ENCODE data around the gene ISM1. TPM values are rescaled to one million over a fixed set of nuclear protein-coding genes. Genes with fewer than 3 reads are reported as not detected.

The ISM1 gene
- total and polyA plus RNA-seq, 2 donors (not counting 1 experiment from before 2014, with no cell fraction given) = 0.10 to 0.17 TPM

DNA sequence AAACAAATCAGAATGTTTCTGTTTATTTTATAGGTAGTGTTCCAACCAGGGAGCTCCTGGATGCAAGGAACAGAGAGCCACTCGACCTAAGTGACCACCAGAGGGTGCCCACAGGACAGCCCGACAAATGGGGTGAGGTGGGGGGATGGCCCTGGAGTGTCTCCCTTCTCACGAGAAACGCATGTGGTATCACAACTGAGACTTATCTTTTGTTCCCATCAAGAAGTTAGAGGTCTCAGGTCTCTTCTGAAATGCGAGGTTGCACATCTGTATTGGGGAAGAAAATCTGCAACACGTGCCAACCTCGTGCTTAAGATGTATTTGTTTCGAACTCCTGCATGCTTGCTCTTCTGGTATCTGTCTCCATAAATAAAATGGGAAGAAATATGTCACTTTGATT, 104.0 kb downstream of the ISM1 start:
- no peak overlapping the region for H3K4me2 ChIP-seq (ENCODE audit: extremely low read depth, insufficient read depth, low read length)
- no peaks in the 10 kb centered on the region for H3K27me3 ChIP-seq (ENCODE audit: control insufficient read depth, insufficient read depth, low read length)
- H3K27ac ChIP-seq (ENCODE audit: insufficient read depth, low read length) = no peak overlapping the region
- H4K20me1 ChIP-seq (ENCODE audit: control insufficient read depth, extremely low read depth, insufficient read depth, low read length) = no peaks in the 10 kb centered on the region
- no peak overlapping the region for H3K9ac ChIP-seq (ENCODE audit: insufficient read depth, low read length)
- no peaks in the 10 kb centered on the region for H3K4me1 ChIP-seq (ENCODE audit: control insufficient read depth, extremely low read depth, insufficient read depth, low read length)
- H2AFZ ChIP-seq (ENCODE audit: low read length) = no peak overlapping the region
- TF ChIP-seq, protein P1, sequence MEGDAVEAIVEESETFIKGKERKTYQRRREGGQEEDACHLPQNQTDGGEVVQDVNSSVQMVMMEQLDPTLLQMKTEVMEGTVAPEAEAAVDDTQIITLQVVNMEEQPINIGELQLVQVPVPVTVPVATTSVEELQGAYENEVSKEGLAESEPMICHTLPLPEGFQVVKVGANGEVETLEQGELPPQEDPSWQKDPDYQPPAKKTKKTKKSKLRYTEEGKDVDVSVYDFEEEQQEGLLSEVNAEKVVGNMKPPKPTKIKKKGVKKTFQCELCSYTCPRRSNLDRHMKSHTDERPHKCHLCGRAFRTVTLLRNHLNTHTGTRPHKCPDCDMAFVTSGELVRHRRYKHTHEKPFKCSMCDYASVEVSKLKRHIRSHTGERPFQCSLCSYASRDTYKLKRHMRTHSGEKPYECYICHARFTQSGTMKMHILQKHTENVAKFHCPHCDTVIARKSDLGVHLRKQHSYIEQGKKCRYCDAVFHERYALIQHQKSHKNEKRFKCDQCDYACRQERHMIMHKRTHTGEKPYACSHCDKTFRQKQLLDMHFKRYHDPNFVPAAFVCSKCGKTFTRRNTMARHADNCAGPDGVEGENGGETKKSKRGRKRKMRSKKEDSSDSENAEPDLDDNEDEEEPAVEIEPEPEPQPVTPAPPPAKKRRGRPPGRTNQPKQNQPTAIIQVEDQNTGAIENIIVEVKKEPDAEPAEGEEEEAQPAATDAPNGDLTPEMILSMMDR (conservative IDR thresholded peaks at IDR 0.05 in 1 of 2, IDR thresholded peaks at IDR 0.05 in 1 of 2; ENCODE audit: low read depth in 1 of 2, low read length in 2 of 2) = peak; percentile 55 to 58
- TF ChIP-seq EZH2 (IDR thresholded peaks at IDR 0.05; ENCODE audit: low read length, missing control alignments) = no peak
- DNase-seq (ENCODE audit: low read depth in 2 of 2) = peak; percentile 13 to 27
- no peak overlapping the region for H3K4me3 ChIP-seq (replicated peaks in 1 of 4; ENCODE audit: control extremely low read depth in 1 of 4, insufficient read depth in 1 of 4, low read depth in 3 of 4, low read length in 4 of 4)
- no peaks in the 10 kb centered on the region for H3K9me3 ChIP-seq (ENCODE audit: control insufficient read depth, insufficient read depth, low read depth, low read length)
- H3K36me3 ChIP-seq (ENCODE audit: control insufficient read depth, insufficient read depth, low read length) = no peaks in the 10 kb centered on the region
- no peaks in the 10 kb centered on the region for H3K79me2 ChIP-seq (ENCODE audit: control insufficient read depth, insufficient read depth, low read length)

DNA sequence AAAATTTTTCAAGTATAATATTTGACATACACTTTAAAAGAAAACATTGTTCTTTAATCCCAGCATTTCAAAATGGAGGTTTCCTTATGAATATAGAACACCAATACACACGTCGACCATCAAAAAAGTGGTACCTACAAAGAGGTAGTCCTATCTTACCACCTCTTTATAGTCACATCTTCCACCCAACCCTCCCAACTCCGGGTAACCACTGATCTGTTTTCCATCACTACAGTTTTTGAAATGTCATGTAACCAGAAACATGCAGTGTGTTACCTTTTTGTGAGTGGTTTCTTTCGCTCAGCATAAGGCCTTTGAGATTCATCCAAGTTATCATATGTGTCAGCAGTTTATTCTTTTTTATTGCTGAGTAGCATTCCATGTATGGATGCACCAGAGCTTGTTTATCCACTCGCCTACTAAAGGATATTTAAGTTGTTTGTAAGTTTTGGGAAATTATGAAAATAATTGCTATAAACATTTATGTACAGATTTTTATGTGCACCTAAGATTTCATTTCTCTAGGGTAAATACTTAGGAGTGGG, 104.8 kb downstream of the ISM1 start:
- Histone ChIP-seq H3K9me3 (ENCODE audit: control insufficient read depth, insufficient read depth, low read depth, low read length) (no peaks in the 10 kb centered on the region), H3K4me1 (ENCODE audit: control insufficient read depth, extremely low read depth, insufficient read depth, low read length) (no peaks in the 10 kb centered on the region), H3K4me3 (replicated peaks in 1 of 4; ENCODE audit: control extremely low read depth in 1 of 4, insufficient read depth in 1 of 4, low read depth in 3 of 4, low read length in 4 of 4) (no peak overlapping the region), H3K4me2 (ENCODE audit: extremely low read depth, insufficient read depth, low read length) (no peak overlapping the region), H3K36me3 (ENCODE audit: control insufficient read depth, insufficient read depth, low read length) (no peaks in the 10 kb centered on the region), H3K9ac (ENCODE audit: insufficient read depth, low read length) (no peak overlapping the region), H3K79me2 (ENCODE audit: control insufficient read depth, insufficient read depth, low read length) (no peaks in the 10 kb centered on the region), H4K20me1 (ENCODE audit: control insufficient read depth, extremely low read depth, insufficient read depth, low read length) (no peaks in the 10 kb centered on the region), H2AFZ (ENCODE audit: low read length) (no peak overlapping the region), H3K27me3 (ENCODE audit: control insufficient read depth, insufficient read depth, low read length) (no peaks in the 10 kb centered on the region), H3K27ac (ENCODE audit: insufficient read depth, low read length) (no peak overlapping the region)
- TF ChIP-seq EZH2 (IDR thresholded peaks at IDR 0.05; ENCODE audit: low read length, missing control alignments) = no peak
- TF ChIP-seq, protein P1 (conservative IDR thresholded peaks at IDR 0.05 in 1 of 2, IDR thresholded peaks at IDR 0.05 in 1 of 2; ENCODE audit: low read depth in 1 of 2, low read length in 2 of 2) = no peak
- DNase-seq (ENCODE audit: low read depth in 2 of 2) = no peak

DNA sequence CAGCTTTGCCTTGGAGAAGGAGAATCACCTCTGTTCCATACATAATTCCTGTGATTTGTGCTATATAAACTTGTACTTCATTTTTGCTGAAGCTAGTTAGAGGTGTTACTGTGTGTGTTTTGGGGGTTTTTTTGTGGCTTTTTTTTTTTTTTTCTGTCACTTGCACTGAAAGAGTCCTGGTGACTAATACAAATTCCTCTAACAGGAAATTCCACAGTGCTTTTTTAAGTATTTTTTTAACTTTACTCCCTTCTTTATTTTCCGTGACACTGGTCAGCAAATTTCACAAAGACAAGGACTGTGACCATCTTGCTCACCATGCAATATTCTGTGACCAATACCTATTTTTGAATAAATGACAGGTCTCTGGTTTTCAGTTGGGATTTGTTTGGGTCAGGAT, 110.5 kb downstream of the ISM1 start:
- Histone ChIP-seq H3K27me3 (ENCODE audit: control insufficient read depth, insufficient read depth, low read length) (no peaks in the 10 kb centered on the region), H3K9me3 (ENCODE audit: control insufficient read depth, insufficient read depth, low read depth, low read length) (no peaks in the 10 kb centered on the region), H3K79me2 (ENCODE audit: control insufficient read depth, insufficient read depth, low read length) (no peaks in the 10 kb centered on the region), H3K4me3 (replicated peaks in 1 of 4; ENCODE audit: control extremely low read depth in 1 of 4, insufficient read depth in 1 of 4, low read depth in 3 of 4, low read length in 4 of 4) (no peak overlapping the region), H3K36me3 (ENCODE audit: control insufficient read depth, insufficient read depth, low read length) (no peaks in the 10 kb centered on the region), H3K27ac (ENCODE audit: insufficient read depth, low read length) (no peak overlapping the region), H3K4me2 (ENCODE audit: extremely low read depth, insufficient read depth, low read length) (no peak overlapping the region), H3K4me1 (ENCODE audit: control insufficient read depth, extremely low read depth, insufficient read depth, low read length) (no peaks in the 10 kb centered on the region), H4K20me1 (ENCODE audit: control insufficient read depth, extremely low read depth, insufficient read depth, low read length) (no peaks in the 10 kb centered on the region), H2AFZ (ENCODE audit: low read length) (no peak overlapping the region), H3K9ac (ENCODE audit: insufficient read depth, low read length) (no peak overlapping the region)
- TF ChIP-seq, protein P1 (conservative IDR thresholded peaks at IDR 0.05 in 1 of 2, IDR thresholded peaks at IDR 0.05 in 1 of 2; ENCODE audit: low read depth in 1 of 2, low read length in 2 of 2) = no peak
- TF ChIP-seq EZH2 (IDR thresholded peaks at IDR 0.05; ENCODE audit: low read length, missing control alignments) = no peak
- peak in 1 of 2 donors; percentile 33 for DNase-seq (ENCODE audit: low read depth in 2 of 2)
